Subcutaneous abdominal adipose tissue (tissue), 5 donors: ENCODE results near the gene PSMD11.

ENCODE experiments used
- H3K27ac ChIP-seq: one replicate; pipeline ENCODE4 v1.7.0; 2013; ENCODE audit warnings: low read depth, mild to moderate bottlenecking, inconsistent platforms, low read length, moderate library complexity
- H3K27me3 ChIP-seq, 5 donors: one replicate each; pipeline ENCODE4 v1.7.0; 2013; ENCODE audit warnings: low read length in 5 of 5, inconsistent platforms in 1 of 5; ENCODE audit not compliant: control insufficient read depth in 5 of 5, insufficient read depth in 4 of 5
- H3K36me3 ChIP-seq, 5 donors: one replicate each; pipeline ENCODE4 v1.7.0; 2013; ENCODE audit warnings: low read length in 5 of 5; ENCODE audit not compliant: control insufficient read depth in 5 of 5, insufficient read depth in 5 of 5
- H3K4me1 ChIP-seq, 5 donors: one replicate each; pipeline ENCODE4 v1.7.0; 2013; ENCODE audit warnings: low read length in 5 of 5, mild to moderate bottlenecking in 3 of 5, moderate library complexity in 1 of 5; ENCODE audit not compliant: control insufficient read depth in 5 of 5, insufficient read depth in 5 of 5
- H3K4me3 ChIP-seq, 5 donors: one replicate each; pipeline ENCODE4 v1.7.0; 2013; ENCODE audit warnings: low read length in 5 of 5, low read depth in 1 of 5
- H3K9ac ChIP-seq, 5 donors: one replicate each; pipeline ENCODE4 v1.7.0; 2013; ENCODE audit warnings: low read length in 5 of 5, mild to moderate bottlenecking in 4 of 5, moderate library complexity in 3 of 5
- H3K9me3 ChIP-seq, 5 donors: one replicate each; pipeline ENCODE4 v1.7.0; 2013; ENCODE audit warnings: low read length in 5 of 5; ENCODE audit not compliant: control insufficient read depth in 5 of 5
- donor health status: healthy.
- donor health status: healthy.
- donor health status: healthy.
- donor health status: healthy.
- donor health status: healthy.

Gene PSMD11

GRCh38 chr17:32493976-32494513 is 49.7 kb downstream of the PSMD11 start:
- peaks cover 0 to 10% (median 0%) of the 10 kb centered on the region in 5 donors for H3K36me3 ChIP-seq
- H3K9me3 ChIP-seq: no peaks in the 10 kb centered on the region
- no peak overlapping the region for H3K9ac ChIP-seq
- peaks cover 4 to 42% (median 28%) of the 10 kb centered on the region in 5 donors for H3K4me1 ChIP-seq
- no peak overlapping the region for H3K4me3 ChIP-seq
- peaks cover 0 to 3% (median 0%) of the 10 kb centered on the region in 5 donors for H3K27me3 ChIP-seq
- no peak overlapping the region for H3K27ac ChIP-seq

DNA sequence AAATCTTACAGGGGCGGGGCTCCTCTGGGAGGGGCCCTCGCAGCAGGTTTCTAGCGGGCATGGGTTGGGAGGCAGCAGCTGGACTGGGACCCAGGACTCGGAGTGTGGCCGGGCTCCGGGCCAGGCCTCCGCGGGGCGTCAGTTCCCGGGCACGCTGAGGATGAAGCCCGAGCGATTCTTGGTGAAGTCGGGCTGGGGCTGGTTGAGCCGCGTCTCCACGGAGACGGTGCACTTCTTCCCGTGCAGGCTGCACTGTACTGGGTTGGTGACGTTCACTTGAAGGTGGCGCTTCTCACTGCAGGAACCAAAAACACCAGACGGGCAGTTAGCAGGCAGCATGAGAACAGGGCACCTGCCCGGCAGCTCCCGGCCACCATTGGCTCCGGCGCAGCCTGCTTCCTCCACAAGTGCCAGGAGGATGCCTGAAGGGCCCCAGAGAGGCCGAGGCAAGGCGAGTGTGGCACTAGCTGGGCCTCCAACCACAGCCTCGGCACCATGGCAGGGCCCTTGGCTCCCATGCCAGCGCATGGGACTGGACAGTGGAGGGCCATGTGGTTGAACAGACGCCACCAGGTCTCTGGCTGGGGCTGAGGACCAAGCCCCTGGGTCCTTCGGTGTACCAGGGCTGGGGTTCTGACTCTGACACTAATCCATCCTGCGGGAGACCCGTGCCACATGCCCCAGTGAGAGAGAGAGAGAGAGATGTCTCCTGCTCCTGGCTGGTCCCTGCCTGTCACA is 50.5 kb downstream of the PSMD11 start:
- Histone ChIP-seq H3K36me3 (peaks cover 0 to 5% (median 0%) of the 10 kb centered on the region in 5 donors), H3K4me3 (peak overlapping the region in 2 of 5 donors; percentile 17 to 45), H3K4me1 (peaks cover 4 to 42% (median 28%) of the 10 kb centered on the region in 5 donors), H3K9me3 (no peaks in the 10 kb centered on the region), H3K27ac (no peak overlapping the region), H3K27me3 (peaks cover 0 to 3% (median 0%) of the 10 kb centered on the region in 5 donors), H3K9ac (no peak overlapping the region)

GRCh38 chr17:32495359-32496231 is 51.3 kb downstream of the PSMD11 start:
- H3K27ac ChIP-seq: no peak overlapping the region
- H3K9me3 ChIP-seq: no peaks in the 10 kb centered on the region
- H3K9ac ChIP-seq: no peak overlapping the region
- peaks cover 4 to 42% (median 28%) of the 10 kb centered on the region in 5 donors for H3K4me1 ChIP-seq
- peak overlapping the region in 4 of 5 donors; percentile 39 to 49 (median 46) for H3K4me3 ChIP-seq
- H3K36me3 ChIP-seq: peaks cover 0 to 5% (median 0%) of the 10 kb centered on the region in 5 donors
- peaks cover 0 to 3% (median 0%) of the 10 kb centered on the region in 5 donors for H3K27me3 ChIP-seq

DNA sequence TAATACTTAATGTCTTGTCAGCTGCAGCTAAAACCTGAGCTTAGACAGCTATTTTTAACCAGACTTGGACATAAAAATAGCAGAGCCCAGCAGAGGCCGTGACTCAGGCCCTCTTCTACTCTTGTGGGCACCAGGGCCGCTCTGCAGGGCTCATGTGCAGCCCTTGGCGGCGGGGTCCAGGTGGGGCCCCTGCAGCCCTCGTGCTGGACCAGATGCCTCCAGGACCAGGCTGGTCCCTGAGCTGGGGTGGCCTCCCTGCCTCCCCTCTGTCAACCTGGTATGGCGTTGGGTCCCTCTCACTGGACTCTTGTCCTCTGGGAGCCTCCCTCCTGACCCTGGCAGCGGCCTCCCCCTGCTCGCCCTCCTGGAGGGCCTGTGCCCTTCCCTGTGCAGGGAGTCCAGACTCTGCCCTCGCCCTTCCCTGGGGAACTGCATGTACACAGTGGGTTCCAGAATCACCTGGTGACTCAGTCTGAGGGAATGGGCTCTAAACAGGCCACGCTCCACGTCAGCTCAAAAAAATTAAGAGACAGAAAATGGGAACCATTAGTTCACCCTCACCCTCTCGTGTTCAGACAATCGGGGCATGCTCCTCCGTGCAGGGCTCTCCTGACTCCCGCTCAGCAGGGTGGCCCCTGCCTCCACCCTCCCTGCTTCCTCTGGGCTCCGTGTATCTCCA is 52.2 kb downstream of the PSMD11 start:
- no peak overlapping the region for H3K4me3 ChIP-seq
- no peaks in the 10 kb centered on the region for H3K9me3 ChIP-seq
- peaks cover 4 to 40% (median 28%) of the 10 kb centered on the region in 5 donors for H3K4me1 ChIP-seq
- no peak overlapping the region for H3K27ac ChIP-seq
- no peak overlapping the region for H3K9ac ChIP-seq
- H3K36me3 ChIP-seq: peaks cover 0 to 5% (median 0%) of the 10 kb centered on the region in 5 donors
- H3K27me3 ChIP-seq: peaks cover 0 to 3% (median 0%) of the 10 kb centered on the region in 5 donors

DNA sequence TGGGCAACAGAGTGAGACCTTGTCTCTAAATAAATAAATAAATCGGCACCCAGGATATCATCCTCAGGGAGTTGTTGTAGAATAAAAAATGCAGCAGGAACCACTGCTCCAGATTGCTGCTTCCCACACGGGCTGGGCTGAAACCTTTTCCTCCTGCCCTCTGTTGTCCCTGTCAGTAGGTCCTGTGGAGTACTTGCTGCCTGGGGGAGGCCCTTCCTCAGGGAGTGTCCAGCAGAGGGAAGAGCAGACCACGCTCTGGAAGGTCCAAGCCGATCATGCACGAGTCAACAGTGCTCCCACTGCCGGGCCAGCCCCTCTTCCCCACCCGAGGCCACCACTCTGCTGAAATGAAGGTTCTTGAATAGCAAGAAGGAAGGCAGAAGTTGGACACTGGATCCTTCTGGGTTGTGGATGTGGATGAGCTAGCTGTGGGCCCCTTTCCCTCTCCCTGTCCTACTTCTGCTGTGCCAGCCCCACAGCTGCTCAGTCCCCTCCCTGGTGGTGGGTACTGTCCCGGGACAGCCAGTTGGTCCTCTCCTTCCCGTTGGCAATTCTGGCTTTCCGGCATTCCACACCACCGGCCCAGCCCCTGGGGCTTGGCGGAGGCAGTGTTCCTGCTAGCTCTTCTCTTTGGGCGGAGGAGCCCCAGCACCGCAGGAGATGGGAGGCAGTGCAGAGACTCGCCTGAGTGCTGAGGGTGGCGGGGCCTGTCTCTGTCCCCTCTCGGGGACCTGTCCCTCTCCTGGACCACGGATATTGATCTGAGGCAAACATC is 53.3 kb downstream of the PSMD11 start:
- H3K36me3 ChIP-seq: peaks cover 0 to 5% (median 0%) of the 10 kb centered on the region in 5 donors
- H3K9ac ChIP-seq: no peak overlapping the region
- no peak overlapping the region for H3K27ac ChIP-seq
- peaks cover 0 to 3% (median 0%) of the 10 kb centered on the region in 5 donors for H3K27me3 ChIP-seq
- no peak overlapping the region for H3K4me3 ChIP-seq
- H3K4me1 ChIP-seq: peaks cover 3 to 34% (median 22%) of the 10 kb centered on the region in 5 donors
- no peaks in the 10 kb centered on the region for H3K9me3 ChIP-seq

- Histone ChIP-seq H3K4me3 (no peak overlapping the region), H3K27me3 (peaks cover 0 to 3% (median 0%) of the 10 kb centered on the region in 5 donors), H3K36me3 (peaks cover 0 to 4% (median 0%) of the 10 kb centered on the region in 5 donors), H3K9me3 (no peaks in the 10 kb centered on the region), H3K27ac (no peak overlapping the region), H3K4me1 (peaks cover 4 to 34% (median 26%) of the 10 kb centered on the region in 5 donors), H3K9ac (no peak overlapping the region)
Observed at GRCh38 chr17:32498391-32498790, 54.1 kb downstream of the PSMD11 start.

DNA sequence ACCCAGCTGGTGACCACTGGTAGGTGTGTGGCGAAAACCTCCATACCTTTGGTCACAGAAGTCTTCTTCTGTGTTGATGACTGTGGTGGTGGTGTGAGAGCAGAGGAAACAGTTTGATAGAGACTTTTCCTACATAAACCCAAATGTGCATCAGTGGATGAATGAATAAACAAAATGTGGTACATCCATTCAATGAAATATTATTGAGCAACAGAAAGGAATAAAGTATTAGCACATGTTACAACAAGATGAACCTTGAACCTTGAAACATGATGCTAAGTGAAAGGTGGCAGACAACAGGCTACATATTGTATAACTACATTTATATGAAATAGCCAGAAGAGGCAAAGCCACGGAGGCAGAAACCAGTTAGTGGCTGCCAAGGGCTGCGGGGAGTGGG is 57.7 kb downstream of the PSMD11 start:
- Histone ChIP-seq H3K36me3 (peaks cover 0 to 3% (median 0%) of the 10 kb centered on the region in 5 donors), H3K9ac (no peak overlapping the region)

DNA sequence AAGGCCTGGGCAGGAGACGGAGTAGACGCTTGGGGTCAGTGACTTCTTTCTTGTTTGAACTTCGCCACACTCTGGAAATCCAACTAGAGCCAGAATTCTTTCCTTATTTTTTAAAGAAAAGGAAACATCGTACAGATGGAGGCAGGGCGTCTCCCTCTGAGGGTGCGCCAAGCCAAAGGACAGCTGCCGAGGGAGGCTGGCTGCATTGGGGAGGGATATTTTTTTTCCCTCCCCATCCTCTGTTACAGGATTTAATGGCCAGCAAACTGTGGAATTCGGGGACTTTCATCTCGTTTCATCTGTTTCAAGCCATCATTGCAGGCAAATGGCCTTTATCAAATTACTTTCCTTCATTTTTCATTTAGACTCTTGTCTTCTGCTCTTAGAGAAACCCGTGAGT is 58.4 kb downstream of the PSMD11 start:
- Histone ChIP-seq H3K27me3 (peaks cover 0 to under 1% (median 0%) of the 10 kb centered on the region in 5 donors), H3K9ac (peak overlapping the region in 1 of 5 donors; percentile 7), H3K4me3 (no peak overlapping the region), H3K9me3 (no peaks in the 10 kb centered on the region), H3K4me1 (peaks cover 0 to 21% (median 6%) of the 10 kb centered on the region in 5 donors), H3K36me3 (peaks cover 0 to 3% (median 0%) of the 10 kb centered on the region in 5 donors), H3K27ac (no peak overlapping the region)

More for the DNA sequence above, 57.7 kb downstream of the PSMD11 start:
- no peaks in the 10 kb centered on the region for H3K9me3 ChIP-seq
- H3K4me1 ChIP-seq: peaks cover 0 to 21% (median 6%) of the 10 kb centered on the region in 5 donors
- no peak overlapping the region for H3K27ac ChIP-seq
- peaks cover 0 to 3% (median 0%) of the 10 kb centered on the region in 5 donors for H3K27me3 ChIP-seq
- no peak overlapping the region for H3K4me3 ChIP-seq
